Tibial nerve (tissue), 4 donors: ENCODE measurements around the gene TMCO4. TPM values are rescaled to one million over a fixed set of nuclear protein-coding genes. Genes with fewer than 3 reads are reported as not detected.

Experiments used
- DNase-seq, 2 donors: peaks; one replicate each; pipeline ENCODE4 v3.0.0-alpha.2; 2019; ENCODE audit warnings: low spot score in 2 of 2
- H3K27ac ChIP-seq, 4 donors: fragments of 200-600 bp; sonication (generic) in 3 of 4; one replicate each; pipeline ENCODE4 v1.5.1; 2017 to 2019; ENCODE audit warnings: mild to moderate bottlenecking in 1 of 4
- H3K27me3 ChIP-seq, 2 donors: fragments of 200-600 bp; sonication (generic) in 1 of 2; one replicate each; pipeline versions ENCODE4 v1.5.1 to v1.6.0; 2017 to 2019
- H3K36me3 ChIP-seq, 3 donors: fragments of 200-600 bp; sonication (generic); one replicate each; pipeline ENCODE4 v1.5.1; 2018 to 2019
- H3K4me1 ChIP-seq, 4 donors: fragments of 200-600 bp; sonication (generic) in 3 of 4; one replicate each; pipeline ENCODE4 v1.5.1; 2017 to 2019
- H3K4me3 ChIP-seq, 4 donors: fragments of 200-600 bp; sonication (generic) in 3 of 4; one replicate each; pipeline ENCODE4 v1.5.1; 2017 to 2019; ENCODE audit warnings: mild to moderate bottlenecking in 1 of 4, moderate library complexity in 1 of 4
- H3K9me3 ChIP-seq, 4 donors: fragments of 200-600 bp; sonication (generic) in 3 of 4; one replicate each; pipeline ENCODE4 v1.5.1; 2017 to 2019
- EP300 ChIP-seq, 2 donors: sonication (generic); formaldehyde crosslinking; IDR thresholded peaks; one replicate each; pipeline ENCODE4 v1.6.1; 2017; ENCODE audit warnings: antibody characterized with exemption in 2 of 2, mild to moderate bottlenecking in 1 of 2
- POLR2A ChIP-seq, 2 donors: fragments of 450-650 bp; IDR thresholded peaks; one replicate each; pipeline ENCODE4 v1.6.1; 2017; ENCODE audit warnings: antibody characterized with exemption in 2 of 2, mild to moderate bottlenecking in 2 of 2, moderate library complexity in 2 of 2
- WGBS, 2 donors: methylation state at CpG; one replicate each; pipeline ENCODE4 v1.1.5; 2018; 5-methylcytosine and 5-hydroxymethylcytosine counted together
- total RNA-seq, 4 donors: library from RNA; depleted of rRNA; stranded (reverse); fragments of >200 nt; gene quantifications; one replicate each; pipeline ENCODE4 v1.1.0, GENCODE V29; 2016
- TF ChIP-seq, protein P1 (sequence below), 5 experiments: fragments of 200-600 bp in 3 of 5; fragments of 450-650 bp in 2 of 5; sonication (generic) in 3 of 5; IDR thresholded peaks; one replicate each; pipeline ENCODE4 v1.5.1; 2016 to 2019; ENCODE audit warnings: antibody characterized with exemption in 5 of 5, mild to moderate bottlenecking in 3 of 5, moderate library complexity in 2 of 5

TMCO4 gene
- total RNA-seq, 4 donors from 2014 or later, result 19.3 to 37.5 (median 29.3) TPM

GRCh38 chr1:19757641-19758040 is 42.1 kb downstream of the TMCO4 start:
- H3K27ac ChIP-seq, result no peak overlapping the region
- WGBS, 2 donors, result 87 to 93% methylated on average over 4 of the region's 4 CpGs
- H3K4me1 ChIP-seq, result no peaks in the 10 kb centered on the region
- no peak for DNase-seq
- TF ChIP-seq, protein P1, sequence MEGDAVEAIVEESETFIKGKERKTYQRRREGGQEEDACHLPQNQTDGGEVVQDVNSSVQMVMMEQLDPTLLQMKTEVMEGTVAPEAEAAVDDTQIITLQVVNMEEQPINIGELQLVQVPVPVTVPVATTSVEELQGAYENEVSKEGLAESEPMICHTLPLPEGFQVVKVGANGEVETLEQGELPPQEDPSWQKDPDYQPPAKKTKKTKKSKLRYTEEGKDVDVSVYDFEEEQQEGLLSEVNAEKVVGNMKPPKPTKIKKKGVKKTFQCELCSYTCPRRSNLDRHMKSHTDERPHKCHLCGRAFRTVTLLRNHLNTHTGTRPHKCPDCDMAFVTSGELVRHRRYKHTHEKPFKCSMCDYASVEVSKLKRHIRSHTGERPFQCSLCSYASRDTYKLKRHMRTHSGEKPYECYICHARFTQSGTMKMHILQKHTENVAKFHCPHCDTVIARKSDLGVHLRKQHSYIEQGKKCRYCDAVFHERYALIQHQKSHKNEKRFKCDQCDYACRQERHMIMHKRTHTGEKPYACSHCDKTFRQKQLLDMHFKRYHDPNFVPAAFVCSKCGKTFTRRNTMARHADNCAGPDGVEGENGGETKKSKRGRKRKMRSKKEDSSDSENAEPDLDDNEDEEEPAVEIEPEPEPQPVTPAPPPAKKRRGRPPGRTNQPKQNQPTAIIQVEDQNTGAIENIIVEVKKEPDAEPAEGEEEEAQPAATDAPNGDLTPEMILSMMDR (IDR thresholded peaks at IDR 0.05), result no peak
- TF ChIP-seq EP300 (IDR thresholded peaks at IDR 0.05) (no peak), POLR2A (IDR thresholded peaks at IDR 0.05) (no peak)
- no peaks in the 10 kb centered on the region for H3K27me3 ChIP-seq
- H3K9me3 ChIP-seq, result peaks cover 0 to 6% (median 0%) of the 10 kb centered on the region in 4 donors
- no peak overlapping the region for H3K4me3 ChIP-seq
- peaks cover 0 to 52% (median 0%) of the 10 kb centered on the region in 3 donors for H3K36me3 ChIP-seq

DNA sequence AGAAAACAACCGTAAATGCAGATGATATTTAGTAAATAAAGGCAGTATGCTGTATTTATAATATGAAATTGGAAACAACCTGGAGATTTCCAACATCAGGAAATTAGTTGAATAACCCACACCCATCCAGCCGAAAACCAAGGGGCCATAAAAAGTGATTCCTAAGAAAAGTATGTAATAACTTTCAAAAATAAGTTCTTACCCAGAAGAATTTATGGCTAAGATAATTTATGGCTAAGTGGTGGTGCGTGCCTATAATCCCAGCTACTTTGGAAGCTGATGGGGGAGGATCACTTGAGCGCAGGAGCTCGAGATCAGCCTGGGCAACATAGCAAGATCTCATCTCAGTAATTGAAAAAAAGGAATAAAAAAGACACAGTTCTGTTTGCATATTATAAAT is 43.2 kb downstream of the TMCO4 start:
- Histone ChIP-seq H3K27ac (no peak overlapping the region), H3K36me3 (peaks cover 0 to 64% (median 0%) of the 10 kb centered on the region in 3 donors), H3K4me3 (no peak overlapping the region), H3K4me1 (no peaks in the 10 kb centered on the region), H3K27me3 (no peaks in the 10 kb centered on the region), H3K9me3 (peaks cover 0 to 6% (median 0%) of the 10 kb centered on the region in 4 donors)
- 88% methylated on average over 5 of the region's 5 CpGs for WGBS, 2 donors
- no peak for DNase-seq
- TF ChIP-seq, protein P1 (IDR thresholded peaks at IDR 0.05), result no peak
- no peak for TF ChIP-seq POLR2A (IDR thresholded peaks at IDR 0.05)
- TF ChIP-seq EP300 (IDR thresholded peaks at IDR 0.05), result no peak

- Histone ChIP-seq H3K27ac (no peak overlapping the region), H3K36me3 (peaks cover 0 to 84% (median 0%) of the 10 kb centered on the region in 3 donors), H3K4me1 (no peaks in the 10 kb centered on the region), H3K9me3 (peaks cover 0 to 6% (median 0%) of the 10 kb centered on the region in 4 donors), H3K4me3 (no peak overlapping the region), H3K27me3 (no peaks in the 10 kb centered on the region)
- no peak for DNase-seq
- WGBS, 2 donors, result 73 to 78% methylated on average over 10 of the region's 10 CpGs
- TF ChIP-seq EP300 (IDR thresholded peaks at IDR 0.05), result no peak
- TF ChIP-seq, protein P1 (IDR thresholded peaks at IDR 0.05), result no peak
- TF ChIP-seq POLR2A (IDR thresholded peaks at IDR 0.05), result no peak
These were observed 45.2 kb downstream of the TMCO4 start for GRCh38 chr1:19754482-19754881.

DNA sequence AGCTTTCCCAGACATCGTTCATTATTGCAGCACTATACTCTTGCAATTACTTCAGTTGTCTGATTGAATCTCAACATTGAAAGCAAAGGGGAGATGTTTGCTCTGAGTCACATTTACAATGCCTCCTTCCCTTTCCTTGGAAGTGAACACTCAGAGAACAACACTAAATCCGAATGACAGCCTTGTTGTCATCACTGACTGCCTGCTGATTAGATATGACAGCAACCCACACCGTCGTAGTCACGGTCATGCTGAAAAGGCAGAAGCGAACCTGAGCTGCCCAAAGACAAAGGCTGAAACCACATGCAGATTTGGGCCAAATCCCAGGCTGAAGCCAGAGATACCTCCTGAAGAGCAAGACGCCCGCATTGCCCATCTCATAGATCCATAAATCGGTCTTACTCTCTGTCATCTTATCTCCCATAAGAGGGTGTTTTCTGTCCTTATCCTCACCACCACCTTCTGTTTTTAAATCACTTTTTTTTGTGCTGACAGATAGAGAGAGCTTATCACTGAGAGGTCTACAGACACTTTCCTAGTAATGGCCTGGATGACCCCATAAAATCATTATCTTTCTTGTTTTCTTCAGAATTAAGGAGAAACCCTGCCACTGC is 47.5 kb downstream of the TMCO4 start:
- H3K36me3 ChIP-seq, result peaks cover 0 to 83% (median 8%) of the 10 kb centered on the region in 3 donors

GRCh38 chr1:19750882-19751276 is 48.8 kb downstream of the TMCO4 start:
- no peaks in the 10 kb centered on the region for H3K9me3 ChIP-seq
- TF ChIP-seq EP300 (IDR thresholded peaks at IDR 0.05) (no peak), POLR2A (IDR thresholded peaks at IDR 0.05) (no peak)
- TF ChIP-seq, protein P1 (IDR thresholded peaks at IDR 0.05), result no peak
- no peaks in the 10 kb centered on the region for H3K27me3 ChIP-seq
- no peak overlapping the region for H3K27ac ChIP-seq
- H3K36me3 ChIP-seq, result peaks cover 0 to 90% (median 13%) of the 10 kb centered on the region in 3 donors
- no peak overlapping the region for H3K4me3 ChIP-seq
- 85 to 89% methylated on average over 3 of the region's 3 CpGs for WGBS, 2 donors
- no peak for DNase-seq
- H3K4me1 ChIP-seq, result no peaks in the 10 kb centered on the region

More for the DNA sequence above, 47.5 kb downstream of the TMCO4 start:
- Histone ChIP-seq H3K27me3 (no peaks in the 10 kb centered on the region), H3K9me3 (peaks cover 0 to under 1% (median 0%) of the 10 kb centered on the region in 4 donors), H3K4me3 (no peak overlapping the region), H3K27ac (no peak overlapping the region), H3K4me1 (no peaks in the 10 kb centered on the region)
- DNase-seq, result no peak
- WGBS, 2 donors, result 81 to 85% methylated on average over 9 of the region's 9 CpGs
- no peak for TF ChIP-seq EP300 (IDR thresholded peaks at IDR 0.05)
- TF ChIP-seq POLR2A (IDR thresholded peaks at IDR 0.05), result no peak
- TF ChIP-seq, protein P1 (IDR thresholded peaks at IDR 0.05), result no peak
